AG08396 (cell line): ENCODE data around the gene PTGDR.

Experiments
- DNase-seq: peaks from one replicate; pipeline ENCODE4 v3.0.0; 2012; ENCODE audit warnings: low spot score, mixed read lengths

PTGDR gene

DNA sequence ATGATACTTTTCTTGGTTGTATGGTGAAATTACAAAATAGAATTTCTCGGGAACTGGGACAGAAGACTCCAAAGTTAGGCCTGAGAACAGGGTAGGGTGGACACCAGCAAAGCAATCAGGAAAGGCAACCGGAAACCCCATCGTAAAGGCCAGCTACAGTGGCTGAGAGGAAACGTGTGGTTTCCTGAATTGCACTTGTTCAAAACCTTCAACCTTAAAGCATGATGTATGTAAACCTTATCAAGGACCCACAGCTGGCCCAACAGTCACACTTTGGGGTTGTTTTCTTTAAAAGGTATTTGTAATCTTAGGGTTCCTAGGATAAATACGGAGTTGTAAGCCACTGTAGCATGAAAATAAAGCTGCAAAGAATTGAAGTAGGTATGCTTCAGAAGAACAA, 2.2 kb upstream of the PTGDR start:
- no peak for DNase-seq

DNA sequence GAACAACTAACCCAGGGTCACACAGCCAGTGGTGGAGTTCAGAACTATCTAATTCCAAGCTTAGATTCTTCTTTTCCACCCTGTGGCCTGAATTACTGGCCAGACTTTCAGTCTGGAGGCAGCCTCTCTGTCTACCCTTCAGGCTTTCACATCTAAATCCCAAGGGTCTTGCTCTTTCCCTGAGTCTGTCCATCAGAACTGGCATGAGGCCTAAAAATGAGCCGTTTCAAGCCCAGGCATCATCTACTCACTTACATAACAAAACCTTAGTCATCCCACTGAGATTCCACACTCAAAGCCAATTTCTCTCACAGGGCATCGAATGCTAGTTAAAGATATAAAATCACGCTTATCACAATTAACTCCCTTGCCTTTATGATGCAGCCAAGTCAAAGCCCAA, 1.3 kb upstream of the PTGDR start:
- DNase-seq: peak; percentile 39

DNA sequence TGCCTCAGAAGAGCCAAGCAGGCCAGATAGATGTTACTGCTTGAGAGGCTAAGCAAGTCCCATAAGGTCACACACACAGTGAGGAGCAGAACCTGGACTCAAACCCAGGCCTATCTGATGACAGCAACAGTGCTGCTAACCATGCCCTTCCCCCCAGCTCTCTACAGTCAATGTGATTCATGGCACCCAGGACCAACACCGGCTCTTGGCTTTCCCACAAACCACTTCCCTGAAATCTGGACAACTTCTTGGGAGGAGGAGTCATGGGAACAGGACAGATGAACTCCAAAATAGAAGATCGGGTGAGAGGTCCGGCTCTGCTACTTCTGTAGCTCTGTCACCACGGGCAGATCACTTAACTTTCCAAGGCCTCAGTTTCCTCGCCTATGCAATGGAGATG, 716 bp upstream of the PTGDR start:
- peak; percentile 12 for DNase-seq

GRCh38 chr14:52268279-52269061, 972 bp downstream of the PTGDR start:
- DNase-seq: peak; percentile 12

- no peak for DNase-seq
These were observed 1.6 kb downstream of the PTGDR start for GRCh38 chr14:52269100-52269499.

GRCh38 chr14:52269982-52270381, 2.5 kb downstream of the PTGDR start:
- no peak for DNase-seq

DNA sequence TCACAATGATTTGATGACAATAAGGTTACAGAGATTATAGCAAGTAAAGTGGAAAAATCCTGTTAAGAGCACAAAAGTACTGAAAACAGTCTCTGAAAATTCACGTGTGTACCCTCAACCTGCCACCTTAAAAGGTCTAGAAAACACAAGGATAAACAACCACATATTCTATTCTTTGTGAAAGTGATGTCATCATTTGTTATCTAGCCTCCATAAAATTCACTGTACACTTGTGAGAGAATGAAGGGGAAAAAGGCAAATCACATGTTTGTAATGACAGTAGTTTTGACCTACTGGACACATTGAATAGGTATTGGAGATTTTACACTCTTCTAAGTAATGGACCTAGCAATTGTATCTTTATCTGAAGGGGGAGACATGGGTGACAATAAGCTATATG, 4.0 kb downstream of the PTGDR start:
- no peak for DNase-seq

DNA sequence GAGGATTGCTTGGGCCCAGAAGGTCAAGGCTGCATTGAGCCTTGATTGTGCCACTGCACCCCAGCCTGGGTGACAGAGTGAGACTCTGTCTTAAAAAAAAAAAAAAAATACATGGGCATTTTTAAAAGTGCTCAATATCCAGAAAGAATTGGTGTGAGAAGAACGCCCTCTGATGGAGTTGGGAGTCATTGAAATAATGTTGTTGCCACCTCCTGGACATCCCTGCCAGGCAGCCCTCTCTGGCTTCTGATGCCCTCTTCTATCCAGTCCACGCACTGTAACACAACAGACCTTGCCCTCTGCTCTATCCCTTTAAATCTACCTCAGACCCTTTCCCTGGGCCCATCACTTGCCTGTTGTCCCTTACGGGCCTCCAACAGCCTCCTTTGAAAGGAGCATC, 4.9 kb downstream of the PTGDR start:
- peak; percentile 54 for DNase-seq

- DNase-seq: no peak
These were observed 7.9 kb downstream of the PTGDR start for GRCh38 chr14:52275372-52275771.

GRCh38 chr14:52277552-52277951, 10.1 kb downstream of the PTGDR start:
- DNase-seq: no peak

DNA sequence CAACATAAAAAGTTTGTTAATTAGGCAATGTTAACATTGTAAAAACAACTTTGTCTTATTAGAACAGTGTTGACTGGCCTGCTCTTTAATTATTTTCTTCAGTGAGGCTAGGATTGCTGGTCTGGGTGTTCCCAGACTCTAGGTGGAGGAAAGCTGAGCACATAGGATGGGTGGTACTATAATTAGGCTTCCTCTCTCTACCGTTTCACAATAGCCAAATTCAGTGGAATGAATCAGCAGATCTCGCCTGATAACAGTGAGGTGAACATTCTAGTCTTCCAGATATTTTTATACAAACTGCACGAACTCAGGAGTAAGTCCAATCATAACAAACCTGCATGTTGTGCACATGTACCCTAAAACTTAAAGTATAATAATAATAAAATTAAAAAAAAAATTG, 11.9 kb downstream of the PTGDR start:
- DNase-seq: peak; percentile 34

GRCh38 chr14:52283099-52283498, 15.6 kb downstream of the PTGDR start:
- no peak for DNase-seq

DNA sequence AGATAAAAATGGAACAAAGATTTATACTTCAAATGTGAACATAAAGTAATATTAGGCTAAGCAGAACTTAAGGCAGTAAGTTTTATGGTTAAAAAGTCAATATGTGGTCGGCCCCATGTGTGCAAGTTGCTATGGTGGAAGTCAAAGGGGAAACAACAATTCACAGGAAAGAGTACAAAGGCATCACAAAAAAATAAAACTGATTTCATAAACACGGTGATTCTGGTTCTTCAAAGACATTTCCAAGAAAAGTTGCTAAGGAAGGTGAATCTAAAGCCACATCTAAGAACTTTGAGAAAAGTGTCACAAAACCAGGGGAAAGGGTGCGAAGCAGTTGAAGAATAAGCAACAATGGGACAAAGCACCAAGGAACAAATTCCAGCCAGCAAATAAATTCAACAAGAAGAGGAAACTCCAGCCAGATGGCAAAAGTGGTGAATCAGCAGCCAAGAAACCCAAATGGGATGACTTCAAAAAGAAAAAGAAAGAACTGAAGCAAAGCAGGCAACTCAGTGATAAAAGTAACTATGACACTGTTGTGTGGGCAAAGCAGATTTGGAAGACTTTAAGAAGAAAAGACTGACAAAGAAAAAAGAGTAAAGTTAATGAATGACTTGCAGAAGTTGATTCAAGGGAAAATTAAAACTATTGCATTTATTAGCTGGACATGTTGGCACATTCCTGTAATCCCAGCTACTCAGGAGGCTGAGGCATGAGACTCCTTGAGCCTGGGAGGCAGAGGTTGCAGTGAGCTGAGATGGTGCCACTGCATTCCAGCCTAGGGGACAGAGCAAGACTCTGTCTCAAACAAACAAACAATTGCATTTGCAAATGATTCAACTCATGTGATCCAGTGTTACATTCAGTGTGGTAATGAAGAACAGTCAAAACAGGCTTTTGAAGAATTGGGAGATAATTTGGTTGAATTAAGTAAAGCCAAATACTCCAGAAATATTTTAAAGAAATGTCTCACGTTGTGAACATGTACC, 19.5 kb downstream of the PTGDR start:
- no peak for DNase-seq

GRCh38 chr14:52296378-52296777, 28.9 kb downstream of the PTGDR start:
- no peak for DNase-seq

DNA sequence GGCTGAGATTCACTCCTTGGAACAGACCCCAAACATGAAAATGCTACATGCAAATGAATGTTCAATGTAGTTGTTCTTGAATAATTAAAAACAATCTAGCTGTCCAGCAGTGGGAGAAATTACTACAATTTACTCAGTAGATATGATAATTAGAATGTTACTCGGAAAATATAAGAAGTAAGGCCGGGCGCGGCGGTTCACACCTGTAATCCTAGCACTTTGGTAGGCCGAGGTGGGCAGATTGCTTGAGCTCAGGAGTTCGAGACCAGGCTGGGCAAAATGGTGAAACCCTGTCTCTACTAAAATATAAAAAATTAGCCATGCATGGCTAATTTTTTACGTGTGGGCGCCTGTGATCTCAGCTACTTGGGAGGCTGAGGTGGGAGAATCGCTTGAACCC, 31.3 kb downstream of the PTGDR start:
- no peak for DNase-seq

GRCh38 chr14:52299692-52300278, 32.3 kb downstream of the PTGDR start:
- peak; percentile 52 for DNase-seq

- no peak for DNase-seq
These were observed 35.7 kb downstream of the PTGDR start for GRCh38 chr14:52303236-52303635.

DNA sequence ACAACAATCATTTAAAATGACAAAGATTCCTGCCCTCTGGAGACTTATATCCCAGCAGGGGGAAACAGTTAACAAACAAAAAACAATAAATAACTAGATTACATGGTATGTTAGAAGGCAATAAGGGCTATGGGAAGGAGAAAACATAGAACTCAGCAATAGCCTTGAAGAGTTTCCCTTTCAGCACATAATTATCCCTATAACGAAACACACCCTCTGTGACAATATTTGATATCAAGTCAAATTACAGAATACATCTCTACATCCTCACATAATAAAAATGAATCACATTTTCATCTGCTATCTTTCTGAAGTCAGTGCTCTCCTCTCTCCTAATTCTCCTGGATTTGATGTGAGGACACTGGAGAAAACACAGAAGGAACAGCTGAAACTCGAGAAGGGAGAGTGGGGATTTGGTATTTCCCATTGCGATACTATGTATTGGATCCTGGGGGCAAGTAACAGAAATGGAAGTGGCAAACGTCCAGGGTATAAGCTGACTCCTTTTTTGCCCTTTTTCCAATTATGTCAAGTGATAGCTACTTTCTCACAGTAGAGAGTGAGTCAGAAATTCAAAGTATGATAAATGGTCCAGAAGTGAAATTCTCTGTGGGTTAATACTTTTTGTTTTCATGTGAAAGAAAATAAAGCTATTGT, 36.9 kb downstream of the PTGDR start:
- DNase-seq: no peak

GRCh38 chr14:52305014-52305413, 37.5 kb downstream of the PTGDR start:
- DNase-seq: no peak

DNA sequence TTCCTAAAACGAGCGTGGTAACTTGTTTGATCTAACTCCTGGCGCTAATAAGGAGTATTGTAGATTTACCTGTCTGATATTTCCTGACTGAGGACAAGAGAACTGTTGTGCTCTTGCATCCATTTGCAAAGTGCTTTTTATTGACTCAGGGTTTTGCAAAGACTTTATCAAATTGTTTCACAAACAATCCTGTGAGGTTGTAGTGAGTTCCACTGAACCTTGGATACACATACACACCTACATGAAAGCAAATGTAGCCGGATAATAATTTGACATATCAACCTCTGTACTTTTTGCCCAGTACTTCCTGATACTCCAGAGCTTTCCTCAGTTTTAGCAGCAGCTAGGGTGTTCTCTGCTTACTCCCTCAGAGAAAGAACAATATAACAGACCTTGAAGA, 39.9 kb downstream of the PTGDR start:
- DNase-seq: no peak

DNA sequence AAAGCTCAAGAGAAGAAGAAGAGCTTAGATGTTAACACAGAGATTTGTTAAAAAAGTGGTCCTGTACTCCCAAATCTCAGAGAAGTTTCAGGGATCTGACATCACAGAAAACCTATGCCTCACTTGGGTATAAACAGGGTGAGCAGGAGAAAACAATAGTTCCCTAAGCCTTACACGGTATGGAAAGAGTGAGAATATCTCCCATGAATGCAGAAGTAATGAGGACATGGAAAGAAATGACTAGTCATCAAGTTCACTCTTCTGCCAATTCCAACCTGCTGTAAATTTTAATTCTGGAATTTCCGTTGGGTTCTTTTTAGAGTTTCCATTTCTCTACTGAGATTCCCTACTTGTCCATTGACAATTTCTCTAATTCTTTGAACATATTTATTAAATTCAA, 40.4 kb downstream of the PTGDR start:
- DNase-seq: no peak

DNA sequence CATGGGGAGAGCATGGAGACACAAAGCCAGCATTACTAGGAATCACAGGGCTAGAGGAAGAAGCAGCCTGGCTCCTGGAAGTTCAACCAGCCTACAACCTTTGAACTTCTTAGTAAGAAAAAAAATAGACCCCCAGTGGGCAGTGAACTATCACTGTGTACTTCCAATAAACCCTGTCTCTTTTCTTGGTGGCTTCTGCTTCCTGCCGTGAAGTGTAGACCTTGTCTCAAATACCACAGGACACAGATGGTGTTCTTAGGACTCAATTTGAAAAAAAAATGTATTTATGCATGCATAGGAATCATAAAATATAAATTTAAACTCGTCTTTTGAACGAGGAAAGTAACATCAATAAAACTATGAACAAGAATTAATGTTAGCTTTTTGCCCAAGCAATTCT, 43.0 kb downstream of the PTGDR start:
- no peak for DNase-seq
